ENCODE measurements around the gene LACTB. TPM values are rescaled to one million over a fixed set of nuclear protein-coding genes. Genes with fewer than 3 reads are reported as not detected.
A peak's percentile ranks its signal among the peaks of the same experiment; 100 is the strongest.

Gene LACTB
- total and polyA plus RNA-seq, 4 donors: 13.2 to 25.3 (median 19.1) TPM

- Histone ChIP-seq H3K4me3 (ENCODE audit: low read depth in 1 of 3, low read length in 3 of 3) (no peak overlapping the region), H3K4me1 (ENCODE audit: control insufficient read depth in 4 of 4, insufficient read depth in 4 of 4, low read length in 3 of 4) (no peaks in the 10 kb centered on the region), H3K9ac (ENCODE audit: low read depth in 1 of 2, low read length in 2 of 2) (no peak overlapping the region), H3K36me3 (ENCODE audit: control insufficient read depth in 4 of 4, insufficient read depth in 3 of 4, low read depth in 1 of 4, low read length in 3 of 4) (peaks cover 0 to 15% (median 7%) of the 10 kb centered on the region in 4 donors), H3K27ac (ENCODE audit: low read depth in 1 of 2, low read length in 2 of 2) (no peak overlapping the region), H3K27me3 (ENCODE audit: control insufficient read depth in 4 of 4, insufficient read depth in 4 of 4, low read length in 3 of 4) (no peaks in the 10 kb centered on the region), H3K9me3 (ENCODE audit: control insufficient read depth in 4 of 4, low read length in 3 of 4) (no peaks in the 10 kb centered on the region)
- TF ChIP-seq TAF1 (conservative IDR thresholded peaks at IDR 0.05) (no peak), RAD21 (IDR thresholded peaks at IDR 0.05) (peak in 1 of 2 donors; percentile 6)
- no peak for DNase-seq (ENCODE audit: low spot score)
- 84% methylated on average over 3 of the region's 3 CpGs for WGBS
Measured at GRCh38 chr15:63146684-63147083, 25.0 kb downstream of the LACTB start.

GRCh38 chr15:63151665-63152064 lies 30.0 kb downstream of the LACTB start:
- peaks cover 6 to 10% (median 7%) of the 10 kb centered on the region in 4 donors for H3K36me3 ChIP-seq (ENCODE audit: control insufficient read depth in 4 of 4, insufficient read depth in 3 of 4, low read depth in 1 of 4, low read length in 3 of 4)
- H3K4me3 ChIP-seq (ENCODE audit: low read depth in 1 of 3, low read length in 3 of 3): no peak overlapping the region
- TF ChIP-seq ATF3 (IDR thresholded peaks at IDR 0.05) (no peak), EGR1 (IDR thresholded peaks at IDR 0.05; ENCODE audit: low read depth in 2 of 2) (no peak), JUND (IDR thresholded peaks at IDR 0.05) (no peak), NR2F2 (IDR thresholded peaks at IDR 0.05) (no peak), SP1 (IDR thresholded peaks at IDR 0.05) (no peak), GABPA (IDR thresholded peaks at IDR 0.05 in 1 of 2, conservative IDR thresholded peaks at IDR 0.05 in 1 of 2) (no peak), HNF4G (IDR thresholded peaks at IDR 0.05) (no peak), CTCF (IDR thresholded peaks at IDR 0.05; ENCODE audit: low read depth, low read length, missing input control) (no peak), HNF4A (conservative IDR thresholded peaks at IDR 0.05) (no peak), ZBTB33 (IDR thresholded peaks at IDR 0.05) (no peak), FOXA1 (IDR thresholded peaks at IDR 0.05) (no peak), REST (IDR thresholded peaks at IDR 0.05) (no peak), TAF1 (conservative IDR thresholded peaks at IDR 0.05) (no peak), MAX (IDR thresholded peaks at IDR 0.05) (no peak), RXRA (IDR thresholded peaks at IDR 0.05) (no peak), RAD21 (IDR thresholded peaks at IDR 0.05) (no peak), YY1 (IDR thresholded peaks at IDR 0.05) (no peak), FOXA2 (IDR thresholded peaks at IDR 0.05) (no peak)

More at GRCh38 chr15:63151665-63152064, 30.0 kb downstream of the LACTB start:
- no peaks in the 10 kb centered on the region for H3K27me3 ChIP-seq (ENCODE audit: control insufficient read depth in 4 of 4, insufficient read depth in 4 of 4, low read length in 3 of 4)
- DNase-seq (ENCODE audit: low spot score): no peak
- H3K27ac ChIP-seq (ENCODE audit: low read depth in 1 of 2, low read length in 2 of 2): no peak overlapping the region
- H3K4me1 ChIP-seq (ENCODE audit: control insufficient read depth in 4 of 4, insufficient read depth in 4 of 4, low read length in 3 of 4): peaks cover 0 to 9% (median 0%) of the 10 kb centered on the region in 4 donors
- H3K9ac ChIP-seq (ENCODE audit: low read depth in 1 of 2, low read length in 2 of 2): no peak overlapping the region
- no peaks in the 10 kb centered on the region for H3K9me3 ChIP-seq (ENCODE audit: control insufficient read depth in 4 of 4, low read length in 3 of 4)
- WGBS: 96% methylated on average over 1 of the region's 1 CpG
